ENCODE data around the gene SPDEF. TPM values are rescaled to one million over a fixed set of nuclear protein-coding genes. Genes with fewer than 3 reads are reported as not detected.

The SPDEF gene
- total RNA-seq, 1 donor from 2014 or later: 0.11 TPM

DNA sequence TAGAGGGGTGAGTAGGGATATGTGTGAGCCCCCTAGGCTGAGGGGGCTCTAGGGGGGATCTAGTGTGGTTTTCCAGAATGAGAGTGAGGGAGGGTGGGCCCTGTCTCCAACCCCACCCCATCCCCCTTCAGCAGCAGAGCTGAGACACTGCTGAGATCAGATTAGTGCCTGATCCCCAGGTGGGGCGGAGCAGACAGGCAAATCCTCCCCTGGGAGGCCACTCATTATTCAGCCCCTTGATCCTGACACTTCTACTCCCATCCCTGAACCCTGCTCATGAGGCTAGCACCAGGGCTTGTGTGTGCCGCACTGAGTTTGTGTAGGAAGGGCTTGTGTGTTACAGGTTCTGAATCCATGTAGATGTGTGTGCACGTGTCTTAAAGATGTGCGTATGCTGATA lies 42.5 kb downstream of the SPDEF start:
- TF ChIP-seq, protein P1, sequence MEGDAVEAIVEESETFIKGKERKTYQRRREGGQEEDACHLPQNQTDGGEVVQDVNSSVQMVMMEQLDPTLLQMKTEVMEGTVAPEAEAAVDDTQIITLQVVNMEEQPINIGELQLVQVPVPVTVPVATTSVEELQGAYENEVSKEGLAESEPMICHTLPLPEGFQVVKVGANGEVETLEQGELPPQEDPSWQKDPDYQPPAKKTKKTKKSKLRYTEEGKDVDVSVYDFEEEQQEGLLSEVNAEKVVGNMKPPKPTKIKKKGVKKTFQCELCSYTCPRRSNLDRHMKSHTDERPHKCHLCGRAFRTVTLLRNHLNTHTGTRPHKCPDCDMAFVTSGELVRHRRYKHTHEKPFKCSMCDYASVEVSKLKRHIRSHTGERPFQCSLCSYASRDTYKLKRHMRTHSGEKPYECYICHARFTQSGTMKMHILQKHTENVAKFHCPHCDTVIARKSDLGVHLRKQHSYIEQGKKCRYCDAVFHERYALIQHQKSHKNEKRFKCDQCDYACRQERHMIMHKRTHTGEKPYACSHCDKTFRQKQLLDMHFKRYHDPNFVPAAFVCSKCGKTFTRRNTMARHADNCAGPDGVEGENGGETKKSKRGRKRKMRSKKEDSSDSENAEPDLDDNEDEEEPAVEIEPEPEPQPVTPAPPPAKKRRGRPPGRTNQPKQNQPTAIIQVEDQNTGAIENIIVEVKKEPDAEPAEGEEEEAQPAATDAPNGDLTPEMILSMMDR (IDR thresholded peaks at IDR 0.05): no peak
- Mint-ChIP-seq H3K27ac (no peak overlapping the region), H3K4me1 (no peaks in the 10 kb centered on the region), H3K36me3 (ENCODE audit: low read depth) (no peaks in the 10 kb centered on the region), H3K9me3 (peaks cover 11% of the 10 kb centered on the region), H3K4me3 (no peak overlapping the region), H3K27me3 (peaks cover 6% of the 10 kb centered on the region)
- no peak for DNase-seq
- CTCF ChIA-PET: no interaction called here
- POLR2A ChIA-PET: no interaction called here
- no peak for ATAC-seq (ENCODE audit: low read depth)
- intact Hi-C loops (cut with micrococcal nuclease): no loop called here

DNA sequence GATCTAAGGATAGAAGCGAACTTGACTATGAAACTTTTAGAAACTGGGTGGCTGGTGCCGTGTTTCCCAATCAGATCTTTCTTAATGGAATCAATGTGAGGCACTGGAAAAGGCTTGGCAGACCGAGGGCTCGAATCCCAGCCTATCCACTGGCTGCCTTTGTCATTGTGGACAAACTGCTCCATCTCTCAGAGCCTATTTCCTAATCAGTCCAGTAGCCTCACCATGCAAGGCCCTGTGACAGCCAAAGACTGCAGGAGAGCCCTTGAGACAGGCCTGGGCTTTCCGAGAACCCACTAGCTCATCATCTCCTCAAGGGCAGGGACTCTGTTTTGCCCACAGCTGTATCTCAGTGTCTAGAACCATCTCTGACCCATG lies 43.4 kb downstream of the SPDEF start:
- CTCF ChIA-PET: no interaction called here
- ATAC-seq (ENCODE audit: low read depth) (no peak), DNase-seq (no peak)
- Mint-ChIP-seq H3K27me3 (peaks cover 6% of the 10 kb centered on the region), H3K9me3 (peaks cover 11% of the 10 kb centered on the region), H3K27ac (no peak overlapping the region), H3K4me3 (no peak overlapping the region), H3K4me1 (no peaks in the 10 kb centered on the region), H3K36me3 (ENCODE audit: low read depth) (no peaks in the 10 kb centered on the region)
- POLR2A ChIA-PET: no interaction called here
- TF ChIP-seq, protein P1 (IDR thresholded peaks at IDR 0.05): no peak
- intact Hi-C loops (cut with micrococcal nuclease): no loop called here

DNA sequence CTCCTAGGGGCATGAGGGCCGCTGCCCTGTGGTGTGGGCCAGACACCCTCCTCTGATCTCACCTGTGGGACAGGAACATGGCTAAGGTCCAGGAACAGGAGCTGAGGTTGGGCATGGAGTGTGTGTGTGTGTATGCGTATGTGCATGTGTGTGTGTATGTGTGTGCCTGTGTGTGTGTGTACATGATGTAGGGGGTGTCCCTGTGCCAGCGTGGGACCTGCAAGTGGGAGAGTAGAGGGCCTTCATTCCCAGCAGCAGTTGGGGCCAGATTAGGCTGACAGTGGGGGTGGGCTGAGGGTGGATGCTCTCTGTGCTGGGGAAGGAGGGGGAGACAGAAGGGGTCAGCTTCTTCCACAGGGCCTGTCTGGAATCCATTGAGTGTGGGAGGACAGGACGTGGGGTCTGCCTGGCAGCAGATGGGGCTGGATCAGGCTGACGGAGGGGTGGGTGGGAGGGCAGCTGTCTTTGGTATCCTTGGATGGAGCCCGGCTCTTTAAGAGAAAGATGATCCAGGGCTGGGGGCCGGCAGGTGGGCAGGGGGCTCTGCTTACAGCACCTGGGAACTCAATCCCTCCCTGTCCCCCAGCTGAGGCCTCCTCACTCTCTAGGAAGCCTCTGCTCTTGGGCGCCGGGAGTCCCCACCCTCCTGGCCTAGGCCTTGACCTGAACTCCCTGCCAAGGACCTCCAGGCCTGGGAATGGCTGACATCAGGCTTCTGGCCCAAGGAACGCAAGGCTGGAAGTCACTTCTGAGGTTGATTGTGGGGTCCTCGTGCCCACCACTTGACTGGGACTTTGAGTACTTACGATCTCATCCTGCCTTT lies 44.0 kb downstream of the SPDEF start:
- Mint-ChIP-seq H3K9me3 (peaks cover 11% of the 10 kb centered on the region), H3K4me3 (no peak overlapping the region), H3K4me1 (no peaks in the 10 kb centered on the region), H3K27me3 (peaks cover 6% of the 10 kb centered on the region), H3K27ac (no peak overlapping the region), H3K36me3 (ENCODE audit: low read depth) (no peaks in the 10 kb centered on the region)
- ChIA-PET CTCF (no interaction called here), POLR2A (no interaction called here)
- ATAC-seq (ENCODE audit: low read depth) (no peak), DNase-seq (no peak)
- TF ChIP-seq, protein P1 (IDR thresholded peaks at IDR 0.05): no peak
- intact Hi-C loops (cut with micrococcal nuclease): no loop called here

DNA sequence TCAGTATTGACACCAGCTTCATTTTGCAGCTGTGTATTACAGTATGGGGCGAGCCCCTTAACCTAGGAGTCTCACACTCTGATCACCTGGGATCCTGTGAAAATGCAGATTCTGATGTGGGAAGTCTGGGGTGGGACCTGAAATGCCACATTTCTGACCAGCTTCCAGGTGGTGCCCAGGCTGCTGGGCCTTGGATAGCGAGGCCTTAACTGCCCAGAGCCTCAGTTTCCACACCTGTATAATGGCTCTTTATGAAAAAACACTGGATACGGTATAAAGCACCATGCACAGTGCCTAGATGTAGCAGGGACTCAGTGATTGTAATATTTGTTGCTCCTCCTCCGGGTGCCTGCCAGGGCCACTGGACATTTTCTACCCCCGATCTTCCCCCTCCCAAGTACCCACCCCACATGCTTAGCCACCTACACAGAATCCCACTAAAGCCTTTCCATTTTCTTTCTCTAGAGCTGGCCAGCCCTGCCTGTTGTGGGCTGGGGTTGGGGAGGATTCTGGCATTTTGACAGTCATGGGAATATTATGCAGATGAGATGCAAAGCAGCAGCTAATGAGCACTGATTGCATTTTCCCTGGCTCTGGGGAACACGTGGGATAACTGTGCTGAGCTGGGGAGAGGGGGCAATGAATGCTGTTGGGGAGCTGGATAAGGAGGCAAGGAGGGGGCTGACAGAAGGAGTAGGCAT lies 44.8 kb downstream of the SPDEF start:
- ChIA-PET CTCF (no interaction called here), POLR2A (no interaction called here)
- DNase-seq: no peak
- Mint-ChIP-seq H3K4me3 (no peak overlapping the region), H3K36me3 (ENCODE audit: low read depth) (no peaks in the 10 kb centered on the region), H3K4me1 (no peaks in the 10 kb centered on the region), H3K9me3 (peaks cover 11% of the 10 kb centered on the region), H3K27me3 (peaks cover 6% of the 10 kb centered on the region), H3K27ac (no peak overlapping the region)
- ATAC-seq (ENCODE audit: low read depth): no peak
- TF ChIP-seq, protein P1 (IDR thresholded peaks at IDR 0.05): no peak
- intact Hi-C loops (cut with micrococcal nuclease): no loop called here

DNA sequence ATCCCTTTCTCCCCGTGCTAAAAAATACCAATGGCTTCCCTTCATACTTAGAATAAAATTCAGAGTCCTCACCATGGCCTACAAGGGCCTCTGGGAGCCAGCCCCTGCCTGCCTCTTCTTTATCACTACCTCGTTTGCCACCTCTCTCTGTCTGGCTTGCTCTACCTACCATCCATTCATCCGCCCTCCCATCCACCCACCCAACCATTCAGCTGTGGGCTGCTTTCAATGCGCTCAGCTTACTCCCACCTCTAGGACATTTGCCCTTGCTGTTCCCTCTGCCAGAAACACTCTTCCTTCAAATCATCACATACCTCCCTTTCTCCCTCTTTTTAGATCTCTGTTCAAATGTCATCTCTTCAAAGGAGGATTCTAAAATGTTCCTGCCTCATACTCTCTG lies 45.8 kb downstream of the SPDEF start:
- ChIA-PET POLR2A (no interaction called here), CTCF (no interaction called here)
- intact Hi-C loops (cut with micrococcal nuclease): no loop called here
- Mint-ChIP-seq H3K4me3 (no peak overlapping the region), H3K27ac (no peak overlapping the region), H3K4me1 (no peaks in the 10 kb centered on the region), H3K27me3 (peaks cover 6% of the 10 kb centered on the region), H3K36me3 (ENCODE audit: low read depth) (no peaks in the 10 kb centered on the region), H3K9me3 (peaks cover 11% of the 10 kb centered on the region)
- DNase-seq (no peak), ATAC-seq (ENCODE audit: low read depth) (no peak)
- TF ChIP-seq, protein P1 (IDR thresholded peaks at IDR 0.05): no peak

Measured in activated B cell treated with CpG ODN at 0.5 μM for 24 hours (primary cell).